ENCODE results near the gene ITGB3BP. TPM values are rescaled to one million over a fixed set of nuclear protein-coding genes. Genes with fewer than 3 reads are reported as not detected.

The ITGB3BP gene
- total and polyA plus RNA-seq, 2 of the 8 experiments (the other 6 are each of a cell fraction or from before 2014, with no cell fraction given): 17.6 to 49.1 TPM

- Histone ChIP-seq H3K4ac (replicated peaks; ENCODE audit: insufficient read length, low read depth, low read length) (no peak overlapping the region), H2BK15ac (ENCODE audit: low read length) (no peak overlapping the region), H3K27me3 (replicated peaks in 1 of 4; ENCODE audit: control insufficient read depth in 3 of 4, extremely low read depth in 1 of 4, insufficient read depth in 3 of 4, low read length in 3 of 4) (no peaks in the 10 kb centered on the region), H3K23me2 (ENCODE audit: low read depth, low read length) (no peaks in the 10 kb centered on the region), H3K79me1 (ENCODE audit: low read depth, low read length) (no peaks in the 10 kb centered on the region), H3K23ac (ENCODE audit: insufficient read length) (no peak overlapping the region), H3K36me3 (ENCODE audit: control insufficient read depth in 2 of 4, insufficient read depth in 4 of 4, low read length in 3 of 4) (peaks cover 0 to under 1% (median 0%) of the 10 kb centered on the region in 4 experiments; a peak in 1 of 8 replicates), H3K4me1 (replicated peaks in 1 of 4; ENCODE audit: control insufficient read depth in 3 of 4, insufficient read depth in 4 of 4, low read length in 3 of 4) (no peaks in the 10 kb centered on the region), H4K20me1 (replicated peaks in 1 of 2; ENCODE audit: control insufficient read depth in 1 of 2, insufficient read depth in 2 of 2, low read length in 2 of 2) (no peaks in the 10 kb centered on the region), H2BK12ac (ENCODE audit: low read depth, low read length) (no peak overlapping the region), H3K9me3 (ENCODE audit: insufficient read depth in 2 of 2, low read depth in 1 of 2, low read length in 1 of 2) (no peaks in the 10 kb centered on the region), H3K79me2 (ENCODE audit: control insufficient read depth in 1 of 2, insufficient read depth in 2 of 2, low read length in 2 of 2) (no peaks in the 10 kb centered on the region), H3K18ac (ENCODE audit: extremely low read depth, low read length) (no peak overlapping the region), H3K27ac (ENCODE audit: low read depth, low read length) (no peak overlapping the region), H3K56ac (replicated peaks; ENCODE audit: insufficient read length, low read depth, low read length) (no peak overlapping the region), H3K4me3 (ENCODE audit: extremely low read depth in 1 of 4, insufficient read depth in 2 of 4, low read depth in 3 of 4, low read length in 4 of 4) (no peak overlapping the region), H3K9ac (replicated peaks in 1 of 4; ENCODE audit: extremely low read depth in 1 of 4, low read depth in 3 of 4, low read length in 3 of 4) (no peak overlapping the region), H4K8ac (ENCODE audit: extremely low read depth, insufficient read depth, low read length) (no peak overlapping the region), H2BK120ac (replicated peaks; ENCODE audit: low read depth, low read length) (no peak overlapping the region), H2AFZ (ENCODE audit: low read length) (no peak overlapping the region), H2BK5ac (ENCODE audit: low read depth, low read length) (no peak overlapping the region), H4K5ac (ENCODE audit: insufficient read length, low read depth, low read length) (no peak overlapping the region), H2AK5ac (ENCODE audit: low read depth, low read length) (no peak overlapping the region), H3K4me2 (ENCODE audit: insufficient read depth in 1 of 2, low read depth in 2 of 2, low read length in 2 of 2) (no peak overlapping the region), H3K14ac (ENCODE audit: insufficient read length) (no peak overlapping the region), H2BK20ac (ENCODE audit: low read length) (no peak overlapping the region), H4K91ac (replicated peaks; ENCODE audit: insufficient read length, low read length) (no peak overlapping the region)
- ChIA-PET CTCF (ENCODE audit: partially characterized antibody) (interaction anchor here (0.7 kb wide), 1 partner anchor 25 kb away, joined by 3 read pairs; no protein-coding TSS in a partner anchor), POLR2A (ENCODE audit: partially characterized antibody) (interaction anchor here (0.6 to 0.7 kb wide), 2 partner anchors 91 to 438 kb away, joined by 3 read pairs; no protein-coding TSS in a partner anchor)
- no peak for DNase-seq (ENCODE audit: low read depth in 1 of 2, low spot score in 2 of 2)
- TF ChIP-seq KDM1A (IDR thresholded peaks at IDR 0.05; ENCODE audit: borderline replicate concordance, low read length) (no peak), TCF12 (IDR thresholded peaks at IDR 0.05; ENCODE audit: low read depth, low read length) (no peak), BACH1 (IDR thresholded peaks at IDR 0.05; ENCODE audit: low read length) (no peak), NRF1 (IDR thresholded peaks at IDR 0.05; ENCODE audit: low read depth, low read length) (no peak), POLR2A (IDR thresholded peaks at IDR 0.05; ENCODE audit: control extremely low read depth in 1 of 2, low read depth in 2 of 2, low read length in 2 of 2) (no peak), ATF3 (IDR thresholded peaks at IDR 0.05; ENCODE audit: insufficient read depth, low read depth, low read length) (no peak), EGR1 (IDR thresholded peaks at IDR 0.05; ENCODE audit: borderline replicate concordance, low read depth, low read length) (no peak), SUZ12 (IDR thresholded peaks at IDR 0.05; ENCODE audit: low read length) (no peak), SP2 (IDR thresholded peaks at IDR 0.05; ENCODE audit: low read length) (no peak), MAX (IDR thresholded peaks at IDR 0.05) (no peak)
- 91% methylated on average over 3 of the region's 3 CpGs; no CpG with 5 or more reads in 1 of the 2 experiments for whole genome bisulfite sequencing, 2 experiments (ENCODE audit: extremely low coverage in 1 of 2, insufficient coverage in 1 of 2, insufficient read length in 1 of 2, insufficient replicate concordance in 2 of 2, low coverage in 1 of 2, low lambda C conversion rate in 2 of 2, missing lambda C conversion rate in 1 of 2)
- FAIRE-seq: no peak
Observed at GRCh38 chr1:63501256-63501655, 21.8 kb downstream of the ITGB3BP start.

All from H1 (cell line).